GM11168 (cell line): Measurements from ENCODE around the gene HOMER2.

ENCODE experiments used
- in situ Hi-C: fragments of 300-500 bp; cut with MboI; formaldehyde crosslinking; loops from one replicate; pipeline ENCODE4 v1.12.0; 2022; ENCODE audit warnings: low sequenced_read_pairs; ENCODE audit not compliant: unreplicated experiment

Gene HOMER2

GRCh38 chr15:82935382-82935781 is 17.1 kb downstream of the HOMER2 start:
- in situ Hi-C loops, result no loop called here

DNA sequence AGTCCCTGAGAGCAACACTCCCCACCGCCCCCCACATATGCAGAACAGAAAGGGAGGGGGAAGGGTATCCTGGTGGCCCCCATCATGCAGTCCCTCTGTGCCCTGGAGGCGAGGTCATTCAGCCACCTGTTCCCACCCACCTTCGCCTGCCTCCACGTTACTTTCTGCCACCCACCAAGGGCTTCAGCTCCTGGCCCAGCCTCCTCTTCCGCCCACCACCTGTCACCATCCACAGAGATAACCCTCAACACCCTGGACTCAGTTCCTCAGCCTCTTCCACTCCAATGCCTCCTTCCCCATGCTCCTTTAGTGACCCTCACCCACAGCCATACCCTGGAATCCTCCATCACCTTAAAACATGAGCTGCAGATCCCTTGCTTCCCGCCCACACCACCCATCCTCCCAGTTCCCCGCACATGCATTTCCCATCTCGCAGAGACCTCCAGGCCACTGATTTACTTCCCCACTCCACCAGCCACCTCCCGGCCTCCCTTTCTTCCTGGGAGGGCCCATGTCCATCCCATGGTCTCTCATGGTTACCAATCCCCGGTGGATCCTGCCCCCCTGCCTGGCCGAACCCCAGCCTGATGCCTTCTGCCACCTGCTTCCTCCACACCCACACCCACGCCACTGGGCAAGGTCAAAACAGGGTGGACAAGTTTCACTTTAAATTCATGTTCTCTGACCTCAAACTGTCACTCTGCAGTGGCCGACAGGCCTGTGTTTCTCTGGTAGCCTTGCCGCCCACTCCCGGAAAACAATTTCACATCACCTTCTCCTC is 18.2 kb downstream of the HOMER2 start:
- in situ Hi-C loops, result no loop called here

- in situ Hi-C loops, result no loop called here
These were observed 18.9 kb downstream of the HOMER2 start for GRCh38 chr15:82933576-82933975.

DNA sequence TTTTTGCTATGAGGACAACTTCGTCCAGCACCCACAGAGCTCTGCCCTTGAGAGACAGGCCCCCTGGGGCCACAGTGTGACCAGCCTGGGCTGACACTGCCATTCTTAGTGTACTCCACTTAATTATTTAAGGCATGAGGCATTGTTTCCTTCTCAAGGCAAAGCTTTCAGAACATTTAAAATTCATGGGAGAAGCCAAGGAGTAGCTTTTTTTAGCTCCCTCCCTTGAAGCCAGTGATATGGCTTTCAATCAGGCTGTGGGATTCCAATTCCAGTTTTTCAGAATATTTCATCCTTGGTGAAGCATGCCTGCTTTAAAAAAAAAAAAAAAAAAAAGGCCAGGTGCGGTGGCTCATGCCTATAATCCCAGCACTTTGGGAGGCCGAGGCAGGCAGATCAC is 21.3 kb downstream of the HOMER2 start:
- in situ Hi-C loops, result no loop called here

DNA sequence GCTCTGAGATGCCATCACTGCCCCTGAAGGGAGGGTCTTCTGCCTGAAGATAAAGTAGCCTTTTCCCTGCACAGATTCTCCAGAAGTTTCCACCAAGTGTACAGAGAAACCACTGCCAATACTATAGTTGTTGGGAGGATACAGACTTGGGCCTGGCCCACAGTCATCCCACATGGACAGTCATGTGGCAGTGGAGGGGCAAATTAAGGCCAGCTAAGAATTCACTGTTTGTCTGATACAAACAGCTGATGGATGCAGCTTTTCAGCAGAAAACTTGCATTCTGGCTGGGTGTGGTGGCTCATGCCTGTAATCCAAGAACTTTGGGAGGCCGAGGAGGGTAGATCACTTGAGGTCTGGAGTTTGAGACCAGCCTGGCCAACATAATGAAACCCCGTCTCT is 22.1 kb downstream of the HOMER2 start:
- in situ Hi-C loops, result no loop called here

DNA sequence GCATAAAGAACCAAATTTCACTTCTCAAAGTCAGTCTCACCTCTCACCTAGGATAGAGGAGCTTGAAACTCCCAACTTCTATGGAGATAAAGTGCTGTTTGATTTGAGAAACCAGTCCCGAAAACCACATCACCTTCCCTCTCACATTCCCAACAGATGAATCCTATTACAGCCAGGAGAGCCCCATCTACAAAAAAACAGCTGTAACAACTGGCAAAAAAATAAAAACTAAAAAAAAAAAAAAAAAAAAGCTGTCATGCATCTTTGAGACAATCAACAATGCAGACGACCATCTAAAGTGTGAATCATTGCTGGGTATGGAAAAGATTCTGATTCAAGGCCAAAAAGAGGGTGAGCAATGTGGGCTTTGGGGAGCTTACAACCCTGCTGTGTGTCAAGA is 23.8 kb downstream of the HOMER2 start:
- in situ Hi-C loops, result no loop called here

DNA sequence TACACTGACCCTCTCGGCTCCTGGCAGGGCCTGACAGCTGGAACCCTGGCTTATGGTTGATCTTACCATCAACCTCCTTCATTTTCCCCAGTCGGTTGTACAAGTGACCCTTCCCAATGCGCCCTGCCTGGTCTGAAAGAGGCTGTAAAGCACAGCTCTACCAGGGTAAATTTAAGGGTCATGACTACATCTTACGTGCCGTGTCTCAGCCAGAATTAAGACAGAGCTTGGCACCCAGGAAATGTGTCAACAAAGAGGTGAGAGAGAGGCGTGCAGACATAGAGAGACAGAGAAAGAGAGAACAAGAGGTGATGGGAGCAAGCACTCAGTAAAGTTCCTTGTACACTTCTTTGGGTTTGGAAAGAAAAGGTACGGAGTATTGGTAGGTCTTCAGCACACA is 28.8 kb downstream of the HOMER2 start:
- in situ Hi-C loops, result no loop called here

DNA sequence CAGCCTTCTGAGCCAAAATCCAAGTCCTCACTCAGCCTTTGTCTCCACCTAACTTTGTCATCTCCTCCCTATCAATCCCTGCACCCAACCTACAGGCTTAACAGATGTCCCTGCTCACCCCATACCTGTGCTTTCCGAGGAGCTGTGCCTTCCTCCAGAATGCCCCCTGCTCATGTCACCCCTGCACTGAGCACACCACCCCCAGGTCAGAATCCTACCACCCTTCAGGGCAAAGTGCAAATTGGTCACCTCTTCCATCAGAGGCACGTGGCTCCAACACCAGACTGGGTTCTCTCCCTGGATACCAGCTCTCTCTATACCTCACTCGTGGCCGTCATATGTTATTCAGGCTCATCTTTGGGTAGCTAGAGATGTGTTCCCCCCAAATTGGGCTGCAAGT is 29.8 kb downstream of the HOMER2 start:
- in situ Hi-C loops, result no loop called here

DNA sequence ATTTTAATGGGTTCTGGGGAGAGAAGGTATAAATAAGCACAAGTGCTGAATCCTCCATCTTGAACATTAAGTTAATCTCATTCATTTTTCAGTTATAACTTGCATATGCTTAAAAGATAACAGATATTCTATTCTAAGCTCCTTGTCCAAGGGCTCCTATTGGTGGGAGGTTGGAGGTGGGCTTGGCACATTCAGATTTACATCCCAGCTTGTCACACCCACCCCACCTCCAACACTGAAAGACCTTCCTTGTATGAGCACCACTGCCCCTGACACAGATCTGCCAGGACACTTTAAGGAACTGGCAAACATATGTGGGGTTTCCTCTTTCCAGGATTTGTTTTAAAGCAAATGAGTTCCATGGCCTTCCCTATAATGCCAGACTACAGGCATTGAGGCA is 30.6 kb downstream of the HOMER2 start:
- in situ Hi-C loops, result no loop called here

- in situ Hi-C loops, result no loop called here
These were observed 31.3 kb downstream of the HOMER2 start for GRCh38 chr15:82921242-82921641.

DNA sequence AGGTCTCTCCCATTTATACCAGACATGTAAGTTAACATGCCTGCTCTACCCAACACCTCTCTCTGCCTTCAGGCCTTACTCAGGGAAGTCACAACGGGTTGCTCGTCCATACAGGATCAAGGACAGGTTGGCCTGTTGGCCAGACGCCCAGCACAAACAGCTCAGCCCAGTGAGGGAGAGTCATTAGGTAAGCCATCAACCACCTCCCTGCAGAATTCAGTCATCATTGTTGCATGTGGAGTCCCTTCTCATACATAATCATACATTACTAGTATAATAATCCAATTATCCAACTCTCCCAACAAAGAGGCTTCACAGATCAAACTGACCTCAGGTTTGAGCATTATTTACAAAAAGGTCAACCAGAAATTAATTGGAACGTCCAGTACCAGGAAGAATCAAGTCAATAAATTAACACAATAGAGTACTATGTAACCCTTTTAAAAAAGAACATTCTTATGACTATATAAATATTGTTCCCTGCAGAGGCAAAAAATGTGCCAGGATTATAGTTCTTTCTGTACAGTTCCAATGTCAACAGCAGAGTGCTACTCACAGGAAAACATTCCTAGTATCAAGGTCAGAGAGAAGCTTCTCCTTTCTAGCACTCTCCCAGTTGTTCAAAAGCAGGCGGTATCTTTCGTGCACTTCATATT is 33.2 kb downstream of the HOMER2 start:
- in situ Hi-C loops, result no loop called here

DNA sequence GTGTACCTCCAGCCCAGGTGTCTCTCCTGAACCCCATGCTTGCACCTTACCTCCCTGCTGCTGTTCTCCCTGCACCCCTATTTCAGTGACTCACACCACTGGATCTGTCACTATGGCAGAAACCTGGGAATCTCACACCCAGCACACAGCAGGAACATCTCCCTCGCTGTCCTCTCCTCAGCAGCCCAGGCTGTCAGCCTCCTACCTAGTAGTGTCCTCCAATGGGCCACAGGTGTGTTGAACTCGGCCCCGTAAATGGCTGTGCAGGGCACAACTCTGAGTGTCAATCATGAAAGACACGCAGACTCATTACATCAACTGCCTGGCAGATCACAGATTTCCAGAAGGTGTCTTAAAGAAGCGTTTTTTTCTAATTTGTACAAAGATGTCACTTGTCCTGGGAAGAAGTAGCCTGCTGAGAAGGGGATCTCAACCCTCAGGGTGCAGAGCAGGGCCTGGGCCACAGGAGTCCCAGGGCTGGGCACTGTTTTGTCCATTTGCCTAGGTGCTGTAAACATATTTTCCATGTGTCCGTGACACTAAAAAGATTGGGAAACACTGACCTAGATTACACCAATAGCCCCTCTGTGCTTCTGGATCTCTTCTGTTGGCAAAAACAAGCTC is 33.8 kb downstream of the HOMER2 start:
- in situ Hi-C loops, result no loop called here

GRCh38 chr15:82918162-82918561 is 34.4 kb downstream of the HOMER2 start:
- in situ Hi-C loops, result no loop called here

- in situ Hi-C loops, result no loop called here
These were observed 35.3 kb downstream of the HOMER2 start for GRCh38 chr15:82917249-82917648.

GRCh38 chr15:82916161-82916952 is 36.2 kb downstream of the HOMER2 start:
- in situ Hi-C loops, result no loop called here

GRCh38 chr15:82914396-82914795 is 38.1 kb downstream of the HOMER2 start:
- in situ Hi-C loops, result no loop called here

DNA sequence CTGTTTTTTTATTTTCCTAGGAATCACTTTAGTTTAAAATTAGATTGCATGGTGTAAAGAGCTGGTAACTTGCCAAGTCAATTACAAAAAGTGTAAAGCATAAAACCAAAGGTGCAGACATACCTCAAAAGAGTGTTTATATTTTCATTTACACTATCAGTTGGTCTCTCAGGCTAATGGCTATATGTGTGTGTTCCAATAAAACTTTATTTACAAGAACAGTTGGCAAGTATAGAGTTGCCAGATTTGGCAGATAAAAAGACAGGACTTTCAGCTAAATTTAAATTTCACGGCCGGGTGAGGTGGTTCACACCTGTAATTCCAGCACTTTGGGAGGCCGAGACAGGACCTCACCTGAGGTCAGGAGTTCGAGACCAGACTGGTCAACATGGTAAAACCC is 41.1 kb downstream of the HOMER2 start:
- in situ Hi-C loops, result no loop called here

GRCh38 chr15:82910721-82911120 is 41.8 kb downstream of the HOMER2 start:
- in situ Hi-C loops, result no loop called here

- in situ Hi-C loops, result no loop called here
These were observed 43.3 kb downstream of the HOMER2 start for GRCh38 chr15:82909080-82909815.

- in situ Hi-C loops, result no loop called here
These were observed 45.2 kb downstream of the HOMER2 start for GRCh38 chr15:82907350-82907749.
